ENCODE data around the gene ASPSCR1.
A peak's percentile ranks its signal among the peaks of the same experiment; 100 is the strongest.

Gene ASPSCR1

GRCh38 chr17:81956607-81957589 lies 20.5 kb upstream of the ASPSCR1 start:
- no peaks in the 10 kb centered on the region for H3K36me3 ChIP-seq (ENCODE audit: insufficient read depth, low read length)
- no peaks in the 10 kb centered on the region for H3K4me1 ChIP-seq (ENCODE audit: control insufficient read depth, insufficient read depth, low read length, unreplicated experiment)
- no peak overlapping the region for H3K4me3 ChIP-seq (ENCODE audit: low read depth, low read length)
- H3K27ac ChIP-seq (ENCODE audit: low read depth, low read length) = no peak overlapping the region
- H2AFZ ChIP-seq (ENCODE audit: low read length, unreplicated experiment) = no peak overlapping the region
- peaks cover 33% of the 10 kb centered on the region for H3K27me3 ChIP-seq (ENCODE audit: insufficient read depth, low read length)
- no peaks in the 10 kb centered on the region for H3K79me2 ChIP-seq (ENCODE audit: control insufficient read depth, insufficient read depth, low read length, unreplicated experiment)

GRCh38 chr17:81957691-81958432 lies 19.6 kb upstream of the ASPSCR1 start:
- H3K27me3 ChIP-seq (ENCODE audit: insufficient read depth, low read length) = peaks cover 43% of the 10 kb centered on the region
- H3K4me1 ChIP-seq (ENCODE audit: control insufficient read depth, insufficient read depth, low read length, unreplicated experiment) = no peaks in the 10 kb centered on the region
- H3K4me3 ChIP-seq (ENCODE audit: low read depth, low read length) = no peak overlapping the region
- H2AFZ ChIP-seq (ENCODE audit: low read length, unreplicated experiment) = no peak overlapping the region
- no peaks in the 10 kb centered on the region for H3K79me2 ChIP-seq (ENCODE audit: control insufficient read depth, insufficient read depth, low read length, unreplicated experiment)
- no peaks in the 10 kb centered on the region for H3K36me3 ChIP-seq (ENCODE audit: insufficient read depth, low read length)
- H3K27ac ChIP-seq (ENCODE audit: low read depth, low read length) = no peak overlapping the region

DNA sequence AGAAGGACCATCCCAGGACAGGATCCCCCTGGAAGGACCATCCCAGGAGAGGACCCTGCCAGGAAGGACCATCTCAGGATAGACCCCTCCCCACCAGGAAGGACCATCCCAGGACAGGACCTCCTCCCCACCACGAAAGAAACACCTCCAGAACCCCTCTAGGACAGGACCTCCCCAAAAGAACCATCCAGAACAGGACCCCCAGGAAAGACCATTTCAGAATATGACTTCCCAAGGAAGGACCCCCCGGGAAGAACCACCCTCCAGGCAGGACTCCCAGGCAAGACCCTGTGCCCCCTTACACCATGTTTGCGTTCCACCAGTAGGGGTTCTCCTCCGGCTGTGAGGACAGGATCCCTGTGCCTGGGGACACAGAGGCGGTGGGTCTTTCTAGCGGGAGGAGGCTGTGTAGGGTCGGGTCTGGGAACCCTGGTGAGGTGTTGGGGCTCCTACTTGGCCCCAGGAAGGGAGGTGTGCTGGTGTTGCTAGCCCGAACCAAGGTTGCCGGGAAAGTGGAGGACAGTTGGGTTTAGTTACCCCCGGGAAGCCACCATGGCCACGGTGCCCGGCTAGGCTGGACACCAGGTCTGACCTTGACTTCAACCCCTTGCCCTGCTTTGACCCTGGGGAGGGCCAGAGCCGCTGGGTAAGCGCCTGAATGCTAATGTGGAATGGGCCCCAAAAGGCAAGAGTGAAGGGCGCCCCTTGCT lies 18.6 kb upstream of the ASPSCR1 start:
- peaks cover 50% of the 10 kb centered on the region for H3K27me3 ChIP-seq (ENCODE audit: insufficient read depth, low read length)
- no peak overlapping the region for H3K4me3 ChIP-seq (ENCODE audit: low read depth, low read length)
- H3K79me2 ChIP-seq (ENCODE audit: control insufficient read depth, insufficient read depth, low read length, unreplicated experiment) = no peaks in the 10 kb centered on the region

GRCh38 chr17:81959362-81960129 lies 17.9 kb upstream of the ASPSCR1 start:
- H2AFZ ChIP-seq (ENCODE audit: low read length, unreplicated experiment) = no peak overlapping the region
- no peak overlapping the region for H3K27ac ChIP-seq (ENCODE audit: low read depth, low read length)
- peak overlapping the region; percentile 33; the same call in 1 of the 2 replicates for H3K4me3 ChIP-seq (ENCODE audit: low read depth, low read length)
- H3K79me2 ChIP-seq (ENCODE audit: control insufficient read depth, insufficient read depth, low read length, unreplicated experiment) = no peaks in the 10 kb centered on the region
- H3K36me3 ChIP-seq (ENCODE audit: insufficient read depth, low read length) = no peaks in the 10 kb centered on the region
- no peaks in the 10 kb centered on the region for H3K4me1 ChIP-seq (ENCODE audit: control insufficient read depth, insufficient read depth, low read length, unreplicated experiment)
- H3K27me3 ChIP-seq (ENCODE audit: insufficient read depth, low read length) = peaks cover 57% of the 10 kb centered on the region

More for the DNA sequence above, 18.6 kb upstream of the ASPSCR1 start:
- H3K27ac ChIP-seq (ENCODE audit: low read depth, low read length) = no peak overlapping the region
- H3K36me3 ChIP-seq (ENCODE audit: insufficient read depth, low read length) = no peaks in the 10 kb centered on the region
- no peak overlapping the region for H2AFZ ChIP-seq (ENCODE audit: low read length, unreplicated experiment)
- no peaks in the 10 kb centered on the region for H3K4me1 ChIP-seq (ENCODE audit: control insufficient read depth, insufficient read depth, low read length, unreplicated experiment)

DNA sequence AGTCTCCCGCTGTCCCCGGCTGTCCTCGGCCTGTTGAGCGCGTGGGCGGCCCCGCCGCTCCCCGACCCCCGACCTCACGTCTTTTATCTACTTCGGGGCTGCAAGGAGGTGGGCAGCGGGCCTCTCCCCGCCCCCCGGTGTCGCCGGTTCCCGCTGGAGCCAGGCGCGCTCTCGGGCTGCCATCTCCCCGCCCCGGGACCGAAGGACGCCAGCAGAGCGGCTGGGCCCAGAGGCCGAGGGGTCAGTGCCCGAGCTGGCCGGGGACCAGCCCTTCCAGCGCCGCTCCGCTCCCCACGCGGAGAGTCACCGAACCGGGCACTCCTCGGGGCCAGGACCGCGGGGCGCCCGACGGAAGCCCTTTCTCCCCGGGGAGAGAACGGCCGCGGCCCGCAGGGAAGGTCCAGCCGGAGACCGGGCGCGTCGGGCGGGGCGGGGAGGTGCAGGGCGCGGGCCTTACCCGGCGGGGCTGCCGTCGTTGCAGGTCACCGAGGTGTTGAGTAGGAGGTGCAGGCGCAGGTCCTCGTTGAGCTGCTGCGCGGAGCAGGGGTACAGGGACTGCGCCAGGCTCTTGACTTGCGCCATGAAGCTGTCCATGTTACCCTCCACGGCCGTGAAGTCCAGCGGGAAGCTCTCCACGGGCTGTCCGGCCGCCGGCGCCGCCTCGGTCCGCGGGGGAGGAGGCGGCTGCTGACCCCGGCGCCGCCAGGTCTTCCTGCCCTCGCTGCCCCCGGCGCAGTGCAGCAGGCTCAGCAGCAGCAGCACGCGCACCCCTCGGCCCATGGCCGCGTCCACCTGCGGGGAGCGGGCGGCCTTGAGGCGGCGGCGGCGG lies 17.1 kb upstream of the ASPSCR1 start:
- no peak overlapping the region for H3K27ac ChIP-seq (ENCODE audit: low read depth, low read length)

DNA sequence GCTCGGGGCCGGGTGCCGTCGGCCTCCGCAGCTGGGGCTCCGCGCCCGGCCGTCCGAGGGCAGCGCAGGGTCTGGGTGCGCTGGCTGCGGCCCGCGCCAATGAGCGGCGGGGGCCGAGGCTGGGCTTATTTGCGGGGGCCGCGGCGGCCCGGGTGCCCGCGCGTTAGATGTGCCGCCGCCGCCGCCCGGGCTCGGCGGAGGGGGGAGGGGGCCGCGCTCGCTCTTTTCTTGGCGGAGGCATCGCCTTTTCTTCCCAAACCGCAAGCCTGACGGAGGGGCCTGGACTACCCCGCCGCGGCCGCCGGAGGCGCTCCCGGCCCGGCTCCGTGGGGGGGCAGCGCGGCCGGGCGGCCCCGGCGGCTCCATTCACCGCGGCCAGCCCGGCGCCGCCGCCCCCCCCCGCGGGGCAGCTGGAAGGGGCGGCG lies 16.3 kb upstream of the ASPSCR1 start, which contains the start of gene NOTUM:
NOTUM (minus strand) TSS at position 101 of the 425 bp plus-strand sequence. CDS start 278 bp downstream, outside the sequence.
- Histone ChIP-seq H3K27me3 (ENCODE audit: insufficient read depth, low read length) (peaks cover 57% of the 10 kb centered on the region), H3K4me1 (ENCODE audit: control insufficient read depth, insufficient read depth, low read length, unreplicated experiment) (no peaks in the 10 kb centered on the region), H3K4me3 (ENCODE audit: low read depth, low read length) (0 out of 2 replicates have a peak within 1 kb of the TSS, but pooled peaks have one; percentile 33), H3K79me2 (ENCODE audit: control insufficient read depth, insufficient read depth, low read length, unreplicated experiment) (no peaks in the 10 kb centered on the region), H3K36me3 (ENCODE audit: insufficient read depth, low read length) (no peaks in the 10 kb centered on the region), H2AFZ (ENCODE audit: low read length, unreplicated experiment) (no peak within 1 kb of the TSS), H3K27ac (ENCODE audit: low read depth, low read length) (no peak within 1 kb of the TSS)

More for the DNA sequence above, 17.1 kb upstream of the ASPSCR1 start:
- no peaks in the 10 kb centered on the region for H3K36me3 ChIP-seq (ENCODE audit: insufficient read depth, low read length)
- H3K4me1 ChIP-seq (ENCODE audit: control insufficient read depth, insufficient read depth, low read length, unreplicated experiment) = no peaks in the 10 kb centered on the region
- H3K79me2 ChIP-seq (ENCODE audit: control insufficient read depth, insufficient read depth, low read length, unreplicated experiment) = no peaks in the 10 kb centered on the region
- peak overlapping the region; percentile 33; the same call in 1 of the 2 replicates for H3K4me3 ChIP-seq (ENCODE audit: low read depth, low read length)
- H3K27me3 ChIP-seq (ENCODE audit: insufficient read depth, low read length) = peaks cover 57% of the 10 kb centered on the region
- H2AFZ ChIP-seq (ENCODE audit: low read length, unreplicated experiment) = no peak overlapping the region

DNA sequence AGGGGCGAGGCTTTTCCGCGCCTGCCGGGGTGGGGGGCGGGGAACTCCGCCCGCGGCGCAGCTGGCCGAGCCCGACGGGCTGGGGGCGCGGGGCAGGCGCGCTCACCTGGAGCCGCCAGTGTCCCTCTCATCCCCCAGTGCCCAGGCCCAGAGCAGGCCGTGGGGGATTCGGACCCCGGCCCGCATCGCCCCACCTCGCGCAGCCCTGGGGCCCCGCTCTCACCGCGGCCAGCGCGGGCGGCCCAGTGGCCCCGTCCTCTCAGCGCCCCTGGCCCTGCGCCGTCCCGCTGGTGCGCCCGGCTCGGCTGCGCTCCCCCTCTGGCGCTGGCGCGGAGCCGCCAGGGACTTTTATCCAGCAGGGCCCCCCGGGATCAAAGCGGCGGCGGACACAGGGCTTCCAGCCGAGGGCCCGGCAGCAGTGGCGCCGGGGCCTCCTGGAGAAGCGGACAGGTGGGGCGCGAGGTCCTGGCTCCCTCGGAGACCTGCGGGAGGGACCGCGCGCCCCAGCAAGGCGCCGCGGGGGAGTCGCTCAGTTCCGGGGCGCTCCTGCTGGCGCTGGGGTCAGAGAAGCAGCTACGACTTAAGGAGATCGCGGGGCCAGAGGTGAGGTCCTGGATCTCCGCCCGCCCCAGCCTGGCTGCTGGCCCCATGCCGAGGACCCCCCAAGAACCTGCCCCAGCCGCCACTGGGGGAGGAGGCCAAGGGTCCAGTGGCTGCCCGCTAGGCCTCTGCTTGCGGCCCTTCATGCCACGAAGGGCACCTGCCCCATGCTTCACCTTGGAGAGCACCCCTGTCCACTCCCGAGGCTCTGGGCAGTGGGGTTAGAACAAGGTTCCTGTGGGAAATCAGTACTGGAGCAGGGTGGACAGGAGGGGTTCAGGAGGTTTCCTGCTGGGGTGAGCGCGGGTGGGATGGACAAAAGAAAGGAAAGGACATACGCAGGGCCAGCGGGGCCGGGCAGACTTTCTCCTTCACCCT lies 15.6 kb upstream of the ASPSCR1 start:
- Histone ChIP-seq H3K4me1 (ENCODE audit: control insufficient read depth, insufficient read depth, low read length, unreplicated experiment) (no peaks in the 10 kb centered on the region), H3K79me2 (ENCODE audit: control insufficient read depth, insufficient read depth, low read length, unreplicated experiment) (no peaks in the 10 kb centered on the region)

GRCh38 chr17:81962499-81963441 lies 14.7 kb upstream of the ASPSCR1 start:
- Histone ChIP-seq H2AFZ (ENCODE audit: low read length, unreplicated experiment) (no peak overlapping the region), H3K79me2 (ENCODE audit: control insufficient read depth, insufficient read depth, low read length, unreplicated experiment) (no peaks in the 10 kb centered on the region), H3K27ac (ENCODE audit: low read depth, low read length) (no peak overlapping the region), H3K27me3 (ENCODE audit: insufficient read depth, low read length) (peaks cover 57% of the 10 kb centered on the region), H3K4me1 (ENCODE audit: control insufficient read depth, insufficient read depth, low read length, unreplicated experiment) (peaks cover 3% of the 10 kb centered on the region), H3K36me3 (ENCODE audit: insufficient read depth, low read length) (no peaks in the 10 kb centered on the region), H3K4me3 (ENCODE audit: low read depth, low read length) (no peak overlapping the region)

More for the DNA sequence above, 15.6 kb upstream of the ASPSCR1 start:
- Histone ChIP-seq H2AFZ (ENCODE audit: low read length, unreplicated experiment) (no peak overlapping the region), H3K27ac (ENCODE audit: low read depth, low read length) (no peak overlapping the region), H3K36me3 (ENCODE audit: insufficient read depth, low read length) (no peaks in the 10 kb centered on the region), H3K27me3 (ENCODE audit: insufficient read depth, low read length) (peaks cover 57% of the 10 kb centered on the region), H3K4me3 (ENCODE audit: low read depth, low read length) (no peak overlapping the region)
